M059J (cell line): Measurements from ENCODE around the gene ACAP3. TPM values are rescaled to one million over a fixed set of nuclear protein-coding genes. Genes with fewer than 3 reads are reported as not detected.

ENCODE experiments used
- DNase-seq: peaks from one replicate; pipeline ENCODE4 v3.0.0-alpha.2; 2012; ENCODE audit warnings: low read depth
- total RNA-seq: library from RNA; depleted of rRNA; stranded (reverse); fragments of >200 nt; shearing (Covaris generic); gene quantifications from 2 replicates; pipeline ENCODE4 v1.2.3, GENCODE V29; 2014

ACAP3 gene
- total RNA-seq, 1 experiment from 2014 or later: 13.9 TPM

- DNase-seq: peak; percentile 30
These were observed 37.7 kb upstream of the ACAP3 start for GRCh38 chr1:1345384-1345783.

DNA sequence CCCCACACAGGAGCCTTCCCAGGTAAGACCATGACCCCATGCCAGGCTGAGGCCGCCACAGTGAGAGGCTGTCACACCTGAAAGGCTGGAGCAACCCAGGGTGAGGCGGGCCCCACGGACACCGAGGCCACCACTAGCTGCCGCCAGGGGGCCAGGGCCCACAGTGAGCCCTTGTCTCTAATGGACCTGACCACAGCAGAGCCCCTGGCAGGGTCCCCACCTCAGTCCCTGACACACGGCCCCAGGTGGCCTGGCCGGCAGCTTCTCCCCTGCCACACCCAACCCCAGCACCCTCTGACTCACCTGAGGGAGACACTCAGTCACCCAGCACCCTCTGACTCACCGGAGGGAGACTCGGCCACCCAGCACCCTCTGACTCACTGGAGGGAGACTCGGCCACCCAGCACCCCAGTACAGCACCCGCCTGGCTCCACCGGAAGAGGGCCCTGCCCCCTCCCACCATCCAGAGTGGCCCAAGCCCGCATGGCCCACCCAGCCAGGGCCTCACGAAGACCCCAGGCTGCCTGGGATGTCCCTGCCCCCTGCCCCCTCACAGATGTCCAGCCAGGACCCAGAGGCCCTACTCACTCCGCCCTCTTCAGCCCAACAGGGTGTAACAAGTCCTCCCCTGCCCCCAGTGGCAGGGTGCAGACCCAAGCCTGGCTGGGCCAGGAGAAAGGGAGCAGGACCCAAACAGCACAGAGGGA, 37.1 kb upstream of the ACAP3 start:
- peak; percentile 81 for DNase-seq

DNA sequence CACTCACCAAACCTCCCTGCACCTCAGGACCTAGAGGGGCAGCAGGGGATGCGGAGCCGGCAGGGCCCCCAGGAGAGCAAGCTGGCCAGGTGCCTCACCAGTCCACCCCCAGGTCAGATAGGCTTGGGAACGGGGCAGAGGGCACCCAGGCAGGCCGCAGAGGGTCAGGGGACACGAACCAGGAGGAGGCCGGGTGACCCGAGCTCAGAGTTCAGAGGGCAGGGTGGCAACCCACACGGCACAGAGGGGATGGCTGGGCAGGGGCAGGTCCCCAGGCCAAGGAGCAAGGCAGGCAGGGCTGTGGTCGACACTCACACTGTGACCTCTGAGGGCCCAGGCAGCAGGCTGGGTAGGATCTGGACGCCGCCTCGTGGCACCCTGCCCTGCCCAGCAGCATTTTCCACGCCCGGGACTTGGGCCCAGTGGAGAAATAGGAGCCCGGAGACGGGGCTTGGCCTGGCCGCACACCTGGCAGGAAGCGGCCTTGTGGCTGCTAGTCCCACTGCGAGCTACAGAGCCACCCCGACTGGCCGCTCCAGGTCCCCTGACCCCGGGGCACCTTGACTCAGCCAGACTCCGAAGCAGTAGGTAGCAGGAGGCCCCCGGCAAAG, 36.2 kb upstream of the ACAP3 start:
- DNase-seq: no peak

DNA sequence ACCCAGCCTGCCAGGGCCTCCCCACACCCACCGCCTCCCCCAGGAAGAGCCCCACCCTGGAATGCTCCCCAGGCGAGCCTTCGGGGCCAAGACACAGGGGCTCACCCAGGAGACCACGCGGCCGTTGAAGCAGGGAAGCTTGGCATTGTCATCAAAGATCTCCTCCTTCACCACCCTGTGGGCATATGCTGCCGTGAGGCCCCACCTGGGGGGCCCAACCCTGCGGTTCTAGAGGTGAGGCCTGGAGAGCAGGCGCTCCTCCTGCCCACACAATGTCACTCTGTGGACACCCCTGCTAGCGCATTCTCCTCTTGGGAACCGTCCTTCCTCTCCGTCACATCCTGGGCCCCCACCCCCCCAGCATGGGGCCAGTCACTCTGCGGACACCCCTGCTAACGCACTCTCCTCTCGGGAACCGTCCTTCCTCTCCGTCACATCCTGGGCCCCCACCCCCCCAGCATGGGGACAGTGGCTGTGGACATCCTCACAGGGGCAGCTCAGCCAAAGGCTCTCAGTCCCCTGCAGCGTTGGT, 34.9 kb upstream of the ACAP3 start:
- no peak for DNase-seq

DNA sequence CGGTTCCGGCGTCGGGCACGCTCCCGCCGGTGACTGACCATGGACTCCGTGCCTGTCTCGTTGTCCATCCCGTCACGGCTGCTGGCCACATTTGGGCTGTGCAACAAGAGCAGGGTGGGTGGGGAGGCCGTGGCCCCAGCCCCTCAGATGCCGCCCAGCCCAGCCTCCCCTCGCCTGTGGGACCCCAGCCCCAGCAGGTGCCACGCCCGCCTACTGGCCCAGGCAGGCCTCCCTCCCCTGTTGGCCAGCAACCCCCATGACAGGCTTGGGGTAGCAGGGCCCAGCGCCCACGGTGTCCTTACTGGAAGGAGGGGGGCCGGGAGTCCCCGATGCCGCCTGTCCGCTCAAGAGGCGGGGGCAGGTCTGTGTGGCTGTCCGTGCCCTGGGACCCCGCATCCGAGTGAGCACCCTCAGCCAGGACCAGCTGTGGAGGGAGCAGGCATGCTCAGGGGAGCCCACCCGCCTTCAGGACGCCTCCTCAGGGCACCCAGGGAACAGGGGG, 34.4 kb upstream of the ACAP3 start:
- no peak for DNase-seq

DNA sequence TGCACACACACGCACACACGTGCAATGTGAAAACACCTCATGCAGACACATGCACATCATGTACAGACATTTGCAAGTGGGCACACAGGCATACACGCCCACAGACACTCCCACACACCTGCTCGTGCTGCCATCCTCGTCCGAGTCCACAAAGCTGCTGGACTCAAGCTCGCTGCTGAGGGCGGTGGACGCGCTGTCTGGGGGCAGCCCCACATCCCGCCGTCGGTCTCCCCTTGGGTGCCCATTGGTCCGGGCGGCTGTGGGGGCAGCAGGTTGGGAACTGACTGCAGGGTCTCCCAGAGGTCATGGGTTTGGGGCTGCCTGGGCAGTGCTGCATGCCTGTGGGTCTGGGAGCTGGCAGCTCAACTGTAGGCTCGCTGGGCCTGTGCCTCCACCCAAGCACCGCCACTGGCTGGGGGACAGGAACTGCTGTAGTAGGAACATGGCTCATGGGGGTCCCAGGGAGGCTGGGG, 33.9 kb upstream of the ACAP3 start:
- DNase-seq: no peak

DNA sequence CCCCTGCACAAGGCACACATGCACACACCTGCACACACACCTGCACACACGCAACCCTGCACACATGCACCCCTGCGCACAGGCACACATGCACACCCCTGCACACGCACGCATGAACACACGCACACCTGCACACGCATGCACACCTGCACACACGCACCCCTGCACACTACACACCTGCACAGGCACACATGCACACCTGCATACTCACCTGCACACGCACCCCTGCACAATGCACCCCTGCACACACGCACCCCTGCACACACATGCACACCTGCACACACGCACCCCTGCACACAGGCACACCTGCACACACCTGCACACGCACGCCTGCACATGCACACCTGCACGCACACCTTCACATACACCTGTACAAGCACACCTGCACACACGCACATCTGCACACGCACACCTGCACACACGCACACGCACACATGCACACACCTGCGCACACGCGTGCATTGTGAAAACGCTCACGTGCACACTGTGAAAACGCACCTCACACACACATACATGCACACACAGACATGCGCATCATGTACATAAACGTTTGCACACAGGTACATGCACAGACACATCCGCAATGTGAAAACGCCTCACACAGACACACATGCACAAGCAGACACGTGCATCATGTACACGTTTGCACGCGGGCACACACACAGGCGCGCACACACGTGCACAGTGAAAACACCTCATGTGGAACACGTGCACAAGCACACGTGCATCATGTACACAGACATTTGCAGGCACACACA, 33.2 kb upstream of the ACAP3 start:
- no peak for DNase-seq

GRCh38 chr1:1340185-1340584, 32.5 kb upstream of the ACAP3 start:
- no peak for DNase-seq

DNA sequence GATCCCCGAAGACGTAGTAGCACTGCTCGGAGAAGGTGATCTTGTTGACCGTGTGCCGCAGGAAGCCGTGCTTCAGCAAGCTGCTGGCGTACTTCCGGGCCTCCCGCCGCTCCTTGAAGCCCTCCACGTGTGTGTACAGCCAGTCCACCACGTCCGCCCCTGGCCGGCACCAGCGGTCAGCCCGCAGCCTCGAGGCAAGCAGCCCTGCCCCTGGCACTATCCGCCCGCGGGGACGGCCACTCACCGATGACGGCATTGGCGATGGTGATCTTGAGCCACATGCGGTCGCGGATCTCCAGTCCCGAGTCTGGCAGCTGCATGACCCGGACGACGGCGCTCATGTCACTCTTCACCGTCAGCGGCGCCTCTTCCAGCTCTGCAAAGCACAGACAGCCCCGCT, 30.5 kb upstream of the ACAP3 start:
- no peak for DNase-seq

GRCh38 chr1:1337793-1338147, 30.0 kb upstream of the ACAP3 start:
- DNase-seq: no peak

GRCh38 chr1:1336931-1337792, 29.4 kb upstream of the ACAP3 start:
- no peak for DNase-seq

DNA sequence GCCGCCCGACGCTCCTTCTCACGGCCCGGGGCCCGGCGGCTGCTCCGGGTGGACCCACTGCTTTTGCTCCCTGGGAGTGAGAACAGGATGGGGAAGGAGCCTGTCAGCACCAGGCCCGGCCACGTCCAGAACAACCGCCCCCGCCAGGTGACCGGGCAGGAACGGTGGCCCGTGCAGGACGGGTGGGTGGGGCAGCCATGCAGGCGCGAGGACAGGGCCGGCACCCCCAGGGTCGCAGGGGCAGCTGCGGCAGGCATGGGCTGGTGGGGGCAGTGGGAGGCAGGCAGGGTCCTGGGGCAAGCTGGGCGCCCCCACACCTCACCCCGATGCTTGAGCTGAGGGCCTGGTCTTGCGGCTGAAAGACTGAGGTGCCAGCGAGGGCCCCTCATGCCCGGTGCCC, 28.7 kb upstream of the ACAP3 start:
- DNase-seq: no peak

GRCh38 chr1:1335792-1336248, 28.1 kb upstream of the ACAP3 start:
- DNase-seq: no peak

GRCh38 chr1:1335283-1335682, 27.6 kb upstream of the ACAP3 start:
- DNase-seq: no peak

GRCh38 chr1:1334835-1335234, 27.1 kb upstream of the ACAP3 start:
- no peak for DNase-seq

DNA sequence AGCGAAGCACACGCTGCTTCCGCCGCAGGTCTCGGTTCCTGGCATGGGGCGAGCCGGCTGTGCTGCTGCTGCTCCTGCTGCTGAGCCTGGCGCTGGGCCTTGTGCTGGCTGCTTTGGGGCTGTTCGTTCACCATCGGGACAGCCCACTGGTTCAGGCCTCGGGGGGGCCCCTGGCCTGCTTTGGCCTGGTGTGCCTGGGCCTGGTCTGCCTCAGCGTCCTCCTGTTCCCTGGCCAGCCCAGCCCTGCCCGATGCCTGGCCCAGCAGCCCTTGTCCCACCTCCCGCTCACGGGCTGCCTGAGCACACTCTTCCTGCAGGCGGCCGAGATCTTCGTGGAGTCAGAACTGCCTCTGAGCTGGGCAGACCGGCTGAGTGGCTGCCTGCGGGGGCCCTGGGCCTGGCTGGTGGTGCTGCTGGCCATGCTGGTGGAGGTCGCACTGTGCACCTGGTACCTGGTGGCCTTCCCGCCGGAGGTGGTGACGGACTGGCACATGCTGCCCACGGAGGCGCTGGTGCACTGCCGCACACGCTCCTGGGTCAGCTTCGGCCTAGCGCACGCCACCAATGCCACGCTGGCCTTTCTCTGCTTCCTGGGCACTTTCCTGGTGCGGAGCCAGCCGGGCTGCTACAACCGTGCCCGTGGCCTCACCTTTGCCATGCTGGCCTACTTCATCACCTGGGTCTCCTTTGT, 26.0 kb upstream of the ACAP3 start:
- DNase-seq: no peak

GRCh38 chr1:1332774-1333480, 25.2 kb upstream of the ACAP3 start:
- DNase-seq: no peak

DNA sequence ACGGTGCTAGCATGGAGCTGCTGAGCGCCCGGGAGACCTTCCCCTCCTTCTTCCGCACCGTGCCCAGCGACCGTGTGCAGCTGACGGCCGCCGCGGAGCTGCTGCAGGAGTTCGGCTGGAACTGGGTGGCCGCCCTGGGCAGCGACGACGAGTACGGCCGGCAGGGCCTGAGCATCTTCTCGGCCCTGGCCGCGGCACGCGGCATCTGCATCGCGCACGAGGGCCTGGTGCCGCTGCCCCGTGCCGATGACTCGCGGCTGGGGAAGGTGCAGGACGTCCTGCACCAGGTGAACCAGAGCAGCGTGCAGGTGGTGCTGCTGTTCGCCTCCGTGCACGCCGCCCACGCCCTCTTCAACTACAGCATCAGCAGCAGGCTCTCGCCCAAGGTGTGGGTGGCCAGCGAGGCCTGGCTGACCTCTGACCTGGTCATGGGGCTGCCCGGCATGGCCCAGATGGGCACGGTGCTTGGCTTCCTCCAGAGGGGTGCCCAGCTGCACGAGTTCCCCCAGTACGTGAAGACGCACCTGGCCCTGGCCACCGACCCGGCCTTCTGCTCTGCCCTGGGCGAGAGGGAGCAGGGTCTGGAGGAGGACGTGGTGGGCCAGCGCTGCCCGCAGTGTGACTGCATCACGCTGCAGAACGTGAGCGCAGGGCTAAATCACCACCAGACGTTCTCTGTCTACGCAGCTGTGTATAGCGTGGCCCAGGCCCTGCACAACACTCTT, 24.5 kb upstream of the ACAP3 start:
- DNase-seq: no peak
